Upper lobe of left lung (tissue), 6 donors: Measurements from ENCODE around the gene RASEF. TPM values are rescaled to one million over a fixed set of nuclear protein-coding genes. Genes with fewer than 3 reads are reported as not detected.

ENCODE experiments used
- ATAC-seq, 2 donors: fragments of 200-7000 bp; cut with Tn5 transposase; one replicate each; pipeline ENCODE4 v1.9.1; 2022; ENCODE audit warnings: mild to moderate bottlenecking in 2 of 2, moderate library complexity in 2 of 2; ENCODE audit not compliant: low FRiP score in 2 of 2
- DNase-seq, 2 donors: peaks; one replicate each; pipeline ENCODE4 v3.0.0-alpha.2; 2019 to 2020
- H3K27ac ChIP-seq, 4 donors: fragments of 200-600 bp; sonication (generic); one replicate each; pipeline ENCODE4 v1.5.1; 2016 to 2019
- H3K27me3 ChIP-seq, 4 donors: fragments of 200-600 bp; sonication (generic); one replicate each; pipeline ENCODE4 v1.5.1; 2017 to 2019
- H3K36me3 ChIP-seq, 4 donors: fragments of 200-600 bp; sonication (generic); one replicate each; pipeline ENCODE4 v1.5.1; 2016 to 2019
- H3K4me1 ChIP-seq, 4 donors: fragments of 200-600 bp; sonication (generic); one replicate each; pipeline ENCODE4 v1.5.1; 2018 to 2019
- H3K4me3 ChIP-seq, 4 donors: fragments of 200-600 bp; sonication (generic); one replicate each; pipeline ENCODE4 v1.5.1; 2017 to 2019; ENCODE audit warnings: mild to moderate bottlenecking in 2 of 4, moderate library complexity in 1 of 4
- H3K9me3 ChIP-seq, 4 donors: fragments of 200-600 bp; sonication (generic); one replicate each; pipeline ENCODE4 v1.5.1; 2018 to 2019
- EP300 ChIP-seq, 4 donors: sonication (generic); formaldehyde crosslinking; IDR thresholded peaks; one replicate each; pipeline ENCODE4 v1.5.1; 2017; ENCODE audit warnings: antibody characterized with exemption in 4 of 4, control low read depth in 2 of 4
- POLR2A ChIP-seq, 4 donors: fragments of 450-650 bp; IDR thresholded peaks; one replicate each; pipeline ENCODE4 v1.5.1; 2016 to 2017; ENCODE audit warnings: antibody characterized with exemption in 4 of 4, mild to moderate bottlenecking in 2 of 4
- POLR2AphosphoS5 ChIP-seq, 2 donors: sonication (generic); formaldehyde crosslinking; IDR thresholded peaks; one replicate each; pipeline ENCODE4 v1.5.1; 2017; ENCODE audit warnings: antibody characterized with exemption in 2 of 2
- WGBS, 2 donors: methylation state at CpG; one replicate each; pipeline ENCODE4 v1.1.5; 2017 to 2018; 5-methylcytosine and 5-hydroxymethylcytosine counted together
- total RNA-seq, 6 donors: library from RNA; depleted of rRNA in 4 of 6; stranded (reverse); fragments of >200 nt in 4 of 6; gene quantifications; one replicate each; pipeline versions ENCODE4 v1.1.0 to v1.2.1, GENCODE V29; 2016 to 2021
- TF ChIP-seq, protein P1 (sequence below), 6 experiments: fragments of 450-650 bp in 4 of 6; fragments of 200-600 bp in 2 of 6; sonication (generic) in 2 of 6; IDR thresholded peaks; one replicate each; pipeline ENCODE4 v1.5.1; 2016 to 2019; ENCODE audit warnings: antibody characterized with exemption in 6 of 6
- donor health status: DM: no; HTN: no; CAD: no; lungs with moderate emphysema.
- donor health status: DM: no; HTN: yes; CAD: no; lungs with severe emphysema.

Gene RASEF
- total RNA-seq, 6 donors from 2014 or later: 14.5 to 90.0 (median 18.0) TPM

DNA sequence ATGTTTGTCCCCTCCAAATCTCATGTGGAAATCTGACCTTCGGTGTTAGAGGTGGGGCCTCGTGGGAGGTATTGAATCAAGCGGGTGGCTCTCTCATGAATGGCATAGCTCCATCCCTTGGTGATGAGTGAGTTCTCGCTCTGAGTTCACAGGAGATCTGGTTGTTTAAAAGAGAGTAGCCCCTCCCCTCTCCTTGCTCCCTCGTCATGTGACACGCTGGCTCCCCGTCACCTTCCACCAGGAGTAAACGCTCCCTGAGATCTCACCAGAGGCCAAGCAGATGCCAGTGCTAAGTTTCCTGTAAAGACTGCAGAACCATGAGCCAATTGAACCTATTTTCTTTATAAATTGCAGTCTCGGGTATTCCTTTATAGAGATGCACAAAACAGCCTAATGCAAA lies 74.5 kb downstream of the RASEF start:
- H3K9me3 ChIP-seq: no peaks in the 10 kb centered on the region
- no peak overlapping the region for H3K27ac ChIP-seq
- DNase-seq: no peak
- H3K4me1 ChIP-seq: no peaks in the 10 kb centered on the region
- no peaks in the 10 kb centered on the region for H3K36me3 ChIP-seq
- WGBS, 2 donors: 78 to 83% methylated on average over 9 of the region's 9 CpGs
- TF ChIP-seq EP300 (IDR thresholded peaks at IDR 0.05): no peak
- TF ChIP-seq POLR2A (IDR thresholded peaks at IDR 0.05): no peak
- no peak for TF ChIP-seq POLR2AphosphoS5 (IDR thresholded peaks at IDR 0.05)
- TF ChIP-seq, protein P1, sequence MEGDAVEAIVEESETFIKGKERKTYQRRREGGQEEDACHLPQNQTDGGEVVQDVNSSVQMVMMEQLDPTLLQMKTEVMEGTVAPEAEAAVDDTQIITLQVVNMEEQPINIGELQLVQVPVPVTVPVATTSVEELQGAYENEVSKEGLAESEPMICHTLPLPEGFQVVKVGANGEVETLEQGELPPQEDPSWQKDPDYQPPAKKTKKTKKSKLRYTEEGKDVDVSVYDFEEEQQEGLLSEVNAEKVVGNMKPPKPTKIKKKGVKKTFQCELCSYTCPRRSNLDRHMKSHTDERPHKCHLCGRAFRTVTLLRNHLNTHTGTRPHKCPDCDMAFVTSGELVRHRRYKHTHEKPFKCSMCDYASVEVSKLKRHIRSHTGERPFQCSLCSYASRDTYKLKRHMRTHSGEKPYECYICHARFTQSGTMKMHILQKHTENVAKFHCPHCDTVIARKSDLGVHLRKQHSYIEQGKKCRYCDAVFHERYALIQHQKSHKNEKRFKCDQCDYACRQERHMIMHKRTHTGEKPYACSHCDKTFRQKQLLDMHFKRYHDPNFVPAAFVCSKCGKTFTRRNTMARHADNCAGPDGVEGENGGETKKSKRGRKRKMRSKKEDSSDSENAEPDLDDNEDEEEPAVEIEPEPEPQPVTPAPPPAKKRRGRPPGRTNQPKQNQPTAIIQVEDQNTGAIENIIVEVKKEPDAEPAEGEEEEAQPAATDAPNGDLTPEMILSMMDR (IDR thresholded peaks at IDR 0.05): no peak
- no peak for ATAC-seq
- no peak overlapping the region for H3K4me3 ChIP-seq
- H3K27me3 ChIP-seq: no peaks in the 10 kb centered on the region

GRCh38 chr9:82987370-82988189 lies 75.4 kb downstream of the RASEF start:
- H3K4me1 ChIP-seq: no peaks in the 10 kb centered on the region
- no peak overlapping the region for H3K27ac ChIP-seq
- ATAC-seq: no peak
- no peaks in the 10 kb centered on the region for H3K36me3 ChIP-seq
- no peaks in the 10 kb centered on the region for H3K27me3 ChIP-seq
- no peaks in the 10 kb centered on the region for H3K9me3 ChIP-seq
- WGBS, 2 donors: 79 to 81% methylated on average over 5 of the region's 5 CpGs
- DNase-seq: no peak
- TF ChIP-seq POLR2AphosphoS5 (IDR thresholded peaks at IDR 0.05): no peak
- TF ChIP-seq, protein P1 (IDR thresholded peaks at IDR 0.05): no peak
- TF ChIP-seq POLR2A (IDR thresholded peaks at IDR 0.05): no peak
- TF ChIP-seq EP300 (IDR thresholded peaks at IDR 0.05): no peak
- no peak overlapping the region for H3K4me3 ChIP-seq

DNA sequence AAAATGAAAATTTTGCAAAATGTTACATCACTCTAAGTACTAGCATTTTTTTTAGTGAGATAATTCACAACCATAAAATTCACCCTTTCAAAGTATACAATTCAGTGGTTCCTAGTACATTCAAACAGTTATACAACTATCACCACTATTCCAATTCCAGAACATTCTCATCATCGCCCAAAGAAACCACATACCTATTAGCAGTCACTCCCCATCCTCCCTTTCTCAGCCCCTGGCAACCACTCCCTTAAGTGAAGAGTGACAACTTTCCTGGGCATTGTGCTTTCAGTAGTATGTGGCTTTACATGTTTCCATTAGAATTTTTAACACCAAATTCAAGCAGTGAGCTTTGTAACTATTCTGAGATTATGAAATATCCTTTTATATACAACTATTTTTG lies 81.4 kb downstream of the RASEF start:
- Histone ChIP-seq H3K4me3 (no peak overlapping the region), H3K27me3 (no peaks in the 10 kb centered on the region), H3K4me1 (no peaks in the 10 kb centered on the region), H3K9me3 (no peaks in the 10 kb centered on the region), H3K36me3 (no peaks in the 10 kb centered on the region), H3K27ac (no peak overlapping the region)
- 90 to 97% methylated on average over 1 of the region's 1 CpG for WGBS, 2 donors
- ATAC-seq: no peak
- no peak for DNase-seq
- TF ChIP-seq EP300 (IDR thresholded peaks at IDR 0.05) (no peak), POLR2AphosphoS5 (IDR thresholded peaks at IDR 0.05) (no peak), POLR2A (IDR thresholded peaks at IDR 0.05) (no peak)
- TF ChIP-seq, protein P1 (IDR thresholded peaks at IDR 0.05): no peak

GRCh38 chr9:82975176-82975575 lies 87.8 kb downstream of the RASEF start:
- DNase-seq (no peak), ATAC-seq (no peak)
- H3K4me3 ChIP-seq: no peak overlapping the region
- no peaks in the 10 kb centered on the region for H3K9me3 ChIP-seq
- no peaks in the 10 kb centered on the region for H3K27me3 ChIP-seq
- H3K27ac ChIP-seq: no peak overlapping the region
- TF ChIP-seq, protein P1 (IDR thresholded peaks at IDR 0.05): no peak
- TF ChIP-seq POLR2A (IDR thresholded peaks at IDR 0.05) (no peak), EP300 (IDR thresholded peaks at IDR 0.05) (no peak), POLR2AphosphoS5 (IDR thresholded peaks at IDR 0.05) (no peak)
- H3K36me3 ChIP-seq: no peaks in the 10 kb centered on the region
- H3K4me1 ChIP-seq: no peaks in the 10 kb centered on the region
- WGBS, 2 donors: 89 to 93% methylated on average over 6 of the region's 6 CpGs

DNA sequence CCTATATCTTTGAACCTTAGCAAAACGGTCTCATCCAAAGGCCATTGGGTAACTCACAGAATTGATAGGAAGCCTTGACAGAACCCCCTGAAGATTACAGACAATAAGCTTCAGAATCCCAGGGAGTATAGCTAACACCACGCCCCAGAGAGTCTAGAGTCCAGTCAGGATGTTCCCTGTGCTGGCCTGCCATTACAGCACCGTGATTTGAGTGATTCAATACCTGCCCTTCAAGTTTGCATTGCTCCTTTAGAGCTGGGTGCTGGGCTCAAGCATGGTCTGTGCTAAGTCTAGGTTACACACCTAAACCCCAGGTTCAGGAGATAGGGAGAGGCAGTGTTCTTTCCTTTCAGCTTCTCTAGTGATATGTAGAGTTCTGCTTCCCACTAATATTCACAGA lies 90.5 kb downstream of the RASEF start:
- no peaks in the 10 kb centered on the region for H3K36me3 ChIP-seq
- H3K27ac ChIP-seq: no peak overlapping the region
- H3K27me3 ChIP-seq: no peaks in the 10 kb centered on the region
- no peak for ATAC-seq
- H3K9me3 ChIP-seq: no peaks in the 10 kb centered on the region
- H3K4me3 ChIP-seq: no peak overlapping the region
- TF ChIP-seq POLR2A (IDR thresholded peaks at IDR 0.05) (no peak), EP300 (IDR thresholded peaks at IDR 0.05) (no peak), POLR2AphosphoS5 (IDR thresholded peaks at IDR 0.05) (no peak)
- TF ChIP-seq, protein P1 (IDR thresholded peaks at IDR 0.05): no peak
- no peaks in the 10 kb centered on the region for H3K4me1 ChIP-seq
- no peak for DNase-seq
- WGBS, 2 donors: 79 to 92% methylated on average over 2 to 3 of the region's 3 CpGs
